Endothelial cell of umbilical vein (primary cell): Measurements from ENCODE around the gene C16orf78. TPM values are rescaled to one million over a fixed set of nuclear protein-coding genes. Genes with fewer than 3 reads are reported as not detected.

ENCODE experiments used
- BruUV-seq: library from RNA; stranded (reverse); fragments of 400-500 nt; replicated peaks from 2 replicates; lab custom pipeline; 2021; lab: Mats Ljungman, UMichigan
- CTCF ChIA-PET: fragments of 300-600, 350-600 bp; sonication (Branson Sonifier 250); formaldehyde crosslinking; loops from one replicate; lab custom pipeline; 2021; ENCODE audit warnings: antibody characterized with exemption, inconsistent platforms; lab: Charles Lee
- POLR2A ChIA-PET: fragments of 300-600, 350-600 bp; sonication (Branson Sonifier 250); formaldehyde crosslinking; loops from one replicate; lab custom pipeline; 2021; ENCODE audit warnings: antibody characterized with exemption, inconsistent platforms; lab: Charles Lee
- DNase-seq: peaks from one replicate; pipeline ENCODE4 v3.0.0-alpha.2; 2011; ENCODE audit warnings: low read depth, low spot score
- FAIRE-seq: peaks from 2 replicates; lab custom pipeline; 2011; peaks lifted over from hg19 to GRCh38; lab: Jason Lieb, UNC
- H2AFZ ChIP-seq: 2 replicates; pipeline ENCODE4 v1.6.0; 2012; ENCODE audit warnings: low read depth, low read length, control low read depth, inconsistent platforms
- H3K27ac ChIP-seq: 2 replicates; pipeline ENCODE4 v1.5.1; 2011; ENCODE audit warnings: low read depth, mild to moderate bottlenecking, control low read depth, low read length, moderate library complexity; ENCODE audit not compliant: insufficient read depth
- H3K27me3 ChIP-seq, 2 experiments: 2 replicates each; pipeline versions ENCODE4 v1.6.0 to v1.6.1; 2011; ENCODE audit warnings: low read length in 2 of 2, mixed read lengths in 1 of 2; ENCODE audit not compliant: control insufficient read depth in 2 of 2, insufficient read depth in 2 of 2
- H3K36me3 ChIP-seq, 2 experiments: 2 replicates in 1 of 2; 3 replicates in 1 of 2; pipeline ENCODE4 v1.5.1; 2011; ENCODE audit warnings: low read length in 2 of 2, mild to moderate bottlenecking in 1 of 2, moderate library complexity in 1 of 2; ENCODE audit not compliant: control insufficient read depth in 2 of 2, insufficient read depth in 2 of 2; ENCODE audit errors: extremely low read depth in 1 of 2
- H3K4me1 ChIP-seq: 3 replicates; pipeline ENCODE4 v1.5.1; 2011; ENCODE audit warnings: mild to moderate bottlenecking, low read length; ENCODE audit not compliant: control insufficient read depth, insufficient read depth; ENCODE audit errors: extremely low read depth
- H3K4me2 ChIP-seq: 2 replicates; pipeline ENCODE4 v1.6.1; 2011; ENCODE audit warnings: low read length, control low read depth, mixed read lengths; ENCODE audit not compliant: insufficient read depth
- H3K4me3 ChIP-seq, 3 experiments: fragments of 200-600 bp in 1 of 3; sonication (generic), shearing (Covaris generic) in 1 of 3; replicated peaks in 1 of 3; 2 replicates each; pipeline ENCODE4 v1.5.1; 2011 to 2016; ENCODE audit warnings: control low read depth in 3 of 3, low read length in 3 of 3, mild to moderate bottlenecking in 2 of 3, inconsistent platforms in 1 of 3, low read depth in 1 of 3, moderate library complexity in 1 of 3; ENCODE audit not compliant: insufficient read depth in 1 of 3
- H3K79me2 ChIP-seq: 2 replicates; pipeline ENCODE4 v1.6.0; 2012; ENCODE audit warnings: low read length, inconsistent platforms; ENCODE audit not compliant: control insufficient read depth, insufficient read depth
- H3K9ac ChIP-seq: replicated peaks from 2 replicates; pipeline ENCODE3; 2011; ENCODE audit warnings: low read length, control low read depth; ENCODE audit not compliant: insufficient read depth; ENCODE audit errors: extremely low read depth
- H3K9me1 ChIP-seq: replicated peaks from 3 replicates; pipeline ENCODE4 v1.6.0; 2011; ENCODE audit warnings: mild to moderate bottlenecking, low read length; ENCODE audit not compliant: control insufficient read depth, insufficient read depth; ENCODE audit errors: extremely low read depth
- H3K9me3 ChIP-seq: replicated peaks from 2 replicates; pipeline ENCODE4 v1.5.1; 2012; ENCODE audit warnings: low read length, inconsistent platforms; ENCODE audit not compliant: control insufficient read depth, insufficient read depth
- H4K20me1 ChIP-seq: replicated peaks from 2 replicates; pipeline ENCODE3; 2011; ENCODE audit warnings: mild to moderate bottlenecking, low read length; ENCODE audit not compliant: control insufficient read depth, insufficient read depth; ENCODE audit errors: extremely low read depth
- CTCF ChIP-seq, 2 donors: IDR thresholded peaks; 1 replicate in 1 of 2; 2 replicates in 1 of 2; pipeline ENCODE4 v1.5.1; 2011; ENCODE audit warnings: low read length in 2 of 2, mild to moderate bottlenecking in 2 of 2, moderate library complexity in 2 of 2, control low read depth in 1 of 2, inconsistent platforms in 1 of 2, low read depth in 1 of 2; ENCODE audit not compliant: insufficient read depth in 1 of 2; ENCODE audit errors: extremely low read depth in 1 of 2
- EZH2 ChIP-seq: IDR thresholded peaks from 2 replicates; pipeline ENCODE4 v1.6.1; 2012; ENCODE audit warnings: borderline replicate concordance, low read depth, mild to moderate bottlenecking, moderate library complexity, low read length, inconsistent platforms; ENCODE audit not compliant: severe bottlenecking
- FOS ChIP-seq: IDR thresholded peaks from 2 replicates; pipeline ENCODE4 v1.6.1; 2011; ENCODE audit warnings: mild to moderate bottlenecking, low read length, moderate library complexity, borderline replicate concordance; ENCODE audit not compliant: insufficient read depth
- GATA2 ChIP-seq: IDR thresholded peaks from 2 replicates; pipeline ENCODE4 v1.7.0; 2011; ENCODE audit warnings: low read depth, mild to moderate bottlenecking, moderate library complexity, mixed read lengths, low read length; ENCODE audit not compliant: insufficient read length, insufficient read depth
- JUN ChIP-seq: IDR thresholded peaks from 2 replicates; pipeline ENCODE4 v1.6.1; 2011; ENCODE audit warnings: borderline replicate concordance, low read depth; ENCODE audit not compliant: insufficient read length, insufficient read depth
- MYC ChIP-seq: IDR thresholded peaks from one replicate; pipeline ENCODE4 v1.6.1; 2011; ENCODE audit warnings: mild to moderate bottlenecking, low read depth, low read length
- POLR2A ChIP-seq: IDR thresholded peaks from 2 replicates; pipeline ENCODE4 v1.6.1; 2012; ENCODE audit warnings: low read depth, mild to moderate bottlenecking, control low read depth, low read length
- POLR2AphosphoS5 ChIP-seq: IDR thresholded peaks from 2 replicates; pipeline ENCODE4 v1.6.1; 2012; ENCODE audit warnings: low read depth, mild to moderate bottlenecking, control low read depth, low read length, moderate library complexity; ENCODE audit not compliant: insufficient read depth
- dilution Hi-C: fragments of 300-500 bp; cut with MboI; formaldehyde crosslinking; loops from one replicate; pipeline ENCODE4 v1.15.0; 2019; ENCODE audit warnings: low sequenced_read_pairs; ENCODE audit not compliant: extremely low pct_ligation_motif_present
- intact Hi-C: fragments of 100-400 bp; cut with micrococcal nuclease; formaldehyde crosslinking; loops from one replicate; pipeline ENCODE4 v1.10.0; 2022
- polyA plus RNA-seq, 4 experiments: library from polyadenylated mRNA; depleted of rRNA in 3 of 4; stranded (reverse) in 3 of 4; unstranded in 1 of 4; fragments of >200 nt; gene quantifications; 2 replicates each; pipeline versions ENCODE4 v1.2.1 to v1.2.3, GENCODE V29; 2011 to 2012; ENCODE audit warnings: missing spikeins in 1 of 4
- total RNA-seq: library from RNA; stranded (reverse); gene quantifications from 2 replicates; pipeline ENCODE4 v1.2.3, GENCODE V29; 2021
- TF ChIP-seq, protein P1 (sequence below): IDR thresholded peaks from 2 replicates; pipeline ENCODE4 v1.6.1; 2011; ENCODE audit not compliant: insufficient read depth, insufficient read length

The C16orf78 gene
- total and polyA plus RNA-seq, 2 donors (not counting 3 experiments of a cell fraction or from before 2014, with no cell fraction given), result not detected

- dilution Hi-C loops (no loop called here), intact Hi-C loops (no loop called here)
- Histone ChIP-seq H3K27me3 (no peaks in the 10 kb centered on the region), H3K9me1 (no peaks in the 10 kb centered on the region), H3K36me3 (no peaks in the 10 kb centered on the region), H3K9ac (no peak overlapping the region), H3K9me3 (no peaks in the 10 kb centered on the region), H3K4me2 (no peak overlapping the region), H4K20me1 (no peaks in the 10 kb centered on the region), H3K4me3 (no peak overlapping the region), H2AFZ (no peak overlapping the region), H3K27ac (no peak overlapping the region), H3K4me1 (no peaks in the 10 kb centered on the region), H3K79me2 (no peaks in the 10 kb centered on the region)
- ChIA-PET POLR2A (no interaction called here), CTCF (no interaction called here)
- FAIRE-seq, result no peak
- TF ChIP-seq EZH2, result no peak
- TF ChIP-seq MYC, result no peak
- TF ChIP-seq CTCF (IDR thresholded peaks at IDR 0.05; ENCODE audit: extremely low read depth in 1 of 2, insufficient read depth in 1 of 2, low read depth in 1 of 2, low read length in 2 of 2), result no peak
- TF ChIP-seq, protein P1, sequence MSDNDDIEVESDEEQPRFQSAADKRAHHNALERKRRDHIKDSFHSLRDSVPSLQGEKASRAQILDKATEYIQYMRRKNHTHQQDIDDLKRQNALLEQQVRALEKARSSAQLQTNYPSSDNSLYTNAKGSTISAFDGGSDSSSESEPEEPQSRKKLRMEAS, result no peak
- TF ChIP-seq JUN, result no peak
- no peak for TF ChIP-seq GATA2
- TF ChIP-seq POLR2A, result no peak
- TF ChIP-seq FOS, result no peak
- TF ChIP-seq POLR2AphosphoS5, result no peak
- BruUV-seq, result no TSS peak
- DNase-seq, result no peak
These were observed 58.1 kb downstream of the C16orf78 start for GRCh38 chr16:49431591-49432290.
